BE2C (cell line): ENCODE results near the gene POLN.

Experiments
- DNase-seq: peaks from one replicate; pipeline ENCODE4 v3.0.0-alpha.2; 2020
- H3K27me3 ChIP-seq: fragments of 250-450 bp; sonication (Bioruptor Pico); 2 replicates; pipeline ENCODE4 v1.5.1; 2020; ENCODE audit warnings: mild to moderate bottlenecking
- H3K36me3 ChIP-seq: fragments of 250-450 bp; sonication (Bioruptor Pico); 2 replicates; pipeline ENCODE4 v1.5.1; 2020; ENCODE audit warnings: mild to moderate bottlenecking
- H3K4me1 ChIP-seq: fragments of 250-450 bp; sonication (Bioruptor Pico); 2 replicates; pipeline ENCODE4 v1.5.1; 2020
- H3K4me3 ChIP-seq: 2 replicates; pipeline ENCODE4 v1.5.1; 2011; ENCODE audit warnings: low read depth, low read length
- H3K9me3 ChIP-seq: fragments of 250-450 bp; sonication (Bioruptor Pico); 2 replicates; pipeline ENCODE4 v1.5.1; 2020
- TF ChIP-seq, protein P1 (sequence below): IDR thresholded peaks from 2 replicates; pipeline ENCODE4 v1.5.1; 2012; ENCODE audit warnings: mild to moderate bottlenecking, low read depth, low read length

Gene POLN

GRCh38 chr4:2066011-2066551 lies 175.8 kb downstream of the POLN start:
- Histone ChIP-seq H3K4me1 (no peaks in the 10 kb centered on the region), H3K9me3 (no peaks in the 10 kb centered on the region), H3K36me3 (peaks cover 7% of the 10 kb centered on the region), H3K27me3 (no peaks in the 10 kb centered on the region), H3K4me3 (no peak overlapping the region)
- no peak for DNase-seq
- TF ChIP-seq, protein P1, sequence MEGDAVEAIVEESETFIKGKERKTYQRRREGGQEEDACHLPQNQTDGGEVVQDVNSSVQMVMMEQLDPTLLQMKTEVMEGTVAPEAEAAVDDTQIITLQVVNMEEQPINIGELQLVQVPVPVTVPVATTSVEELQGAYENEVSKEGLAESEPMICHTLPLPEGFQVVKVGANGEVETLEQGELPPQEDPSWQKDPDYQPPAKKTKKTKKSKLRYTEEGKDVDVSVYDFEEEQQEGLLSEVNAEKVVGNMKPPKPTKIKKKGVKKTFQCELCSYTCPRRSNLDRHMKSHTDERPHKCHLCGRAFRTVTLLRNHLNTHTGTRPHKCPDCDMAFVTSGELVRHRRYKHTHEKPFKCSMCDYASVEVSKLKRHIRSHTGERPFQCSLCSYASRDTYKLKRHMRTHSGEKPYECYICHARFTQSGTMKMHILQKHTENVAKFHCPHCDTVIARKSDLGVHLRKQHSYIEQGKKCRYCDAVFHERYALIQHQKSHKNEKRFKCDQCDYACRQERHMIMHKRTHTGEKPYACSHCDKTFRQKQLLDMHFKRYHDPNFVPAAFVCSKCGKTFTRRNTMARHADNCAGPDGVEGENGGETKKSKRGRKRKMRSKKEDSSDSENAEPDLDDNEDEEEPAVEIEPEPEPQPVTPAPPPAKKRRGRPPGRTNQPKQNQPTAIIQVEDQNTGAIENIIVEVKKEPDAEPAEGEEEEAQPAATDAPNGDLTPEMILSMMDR = no peak

DNA sequence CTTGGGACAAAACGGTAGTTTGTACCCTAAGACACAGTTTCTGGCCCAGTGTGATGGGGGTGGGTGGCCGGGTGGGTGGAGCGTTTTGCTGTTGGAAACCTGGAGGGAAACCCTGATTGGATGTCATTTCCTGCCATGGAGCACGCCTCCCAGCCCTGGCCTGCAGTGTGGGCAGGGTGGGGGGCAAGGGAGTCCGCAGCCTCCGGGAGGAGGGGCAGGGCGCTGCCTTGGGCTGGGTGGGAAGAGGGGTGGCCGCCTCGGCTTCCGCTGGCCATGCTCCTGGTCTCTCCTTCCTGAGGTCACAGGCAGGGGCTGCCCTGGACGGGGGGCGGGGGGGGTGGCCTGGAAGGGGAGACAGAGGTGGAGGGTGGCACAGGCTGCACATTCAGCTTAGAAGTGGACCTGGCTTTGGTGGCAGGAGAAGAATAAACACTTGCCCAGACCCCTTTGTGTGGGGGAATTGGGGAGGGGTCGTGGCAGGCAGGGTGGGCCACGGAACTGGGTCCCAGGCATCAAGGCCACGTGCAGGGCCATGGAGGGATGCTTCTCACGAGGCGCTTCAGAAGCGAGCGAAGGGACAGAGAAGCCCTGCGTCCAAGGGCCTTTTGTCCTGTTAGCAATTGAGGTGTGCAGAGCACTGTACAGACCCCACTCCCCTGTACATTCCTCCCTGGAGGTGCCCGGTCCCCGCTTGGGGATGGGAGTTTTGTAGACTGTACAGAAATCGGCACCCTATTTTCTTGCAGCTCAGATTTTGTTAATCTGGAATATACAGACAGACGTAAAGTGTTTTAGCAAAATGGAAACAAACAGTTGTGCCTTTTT lies 176.6 kb downstream of the POLN start:
- H3K27me3 ChIP-seq = no peaks in the 10 kb centered on the region
- TF ChIP-seq, protein P1 = no peak
- no peak for DNase-seq
- H3K9me3 ChIP-seq = no peaks in the 10 kb centered on the region
- H3K4me3 ChIP-seq = no peak overlapping the region
- H3K36me3 ChIP-seq = peaks cover 7% of the 10 kb centered on the region
- no peaks in the 10 kb centered on the region for H3K4me1 ChIP-seq

- no peaks in the 10 kb centered on the region for H3K4me1 ChIP-seq
- TF ChIP-seq, protein P1 = no peak
- peaks cover 7% of the 10 kb centered on the region for H3K36me3 ChIP-seq
- H3K9me3 ChIP-seq = no peaks in the 10 kb centered on the region
- no peak overlapping the region for H3K4me3 ChIP-seq
- H3K27me3 ChIP-seq = no peaks in the 10 kb centered on the region
- DNase-seq = no peak
These were observed 177.5 kb downstream of the POLN start for GRCh38 chr4:2064276-2064991.

DNA sequence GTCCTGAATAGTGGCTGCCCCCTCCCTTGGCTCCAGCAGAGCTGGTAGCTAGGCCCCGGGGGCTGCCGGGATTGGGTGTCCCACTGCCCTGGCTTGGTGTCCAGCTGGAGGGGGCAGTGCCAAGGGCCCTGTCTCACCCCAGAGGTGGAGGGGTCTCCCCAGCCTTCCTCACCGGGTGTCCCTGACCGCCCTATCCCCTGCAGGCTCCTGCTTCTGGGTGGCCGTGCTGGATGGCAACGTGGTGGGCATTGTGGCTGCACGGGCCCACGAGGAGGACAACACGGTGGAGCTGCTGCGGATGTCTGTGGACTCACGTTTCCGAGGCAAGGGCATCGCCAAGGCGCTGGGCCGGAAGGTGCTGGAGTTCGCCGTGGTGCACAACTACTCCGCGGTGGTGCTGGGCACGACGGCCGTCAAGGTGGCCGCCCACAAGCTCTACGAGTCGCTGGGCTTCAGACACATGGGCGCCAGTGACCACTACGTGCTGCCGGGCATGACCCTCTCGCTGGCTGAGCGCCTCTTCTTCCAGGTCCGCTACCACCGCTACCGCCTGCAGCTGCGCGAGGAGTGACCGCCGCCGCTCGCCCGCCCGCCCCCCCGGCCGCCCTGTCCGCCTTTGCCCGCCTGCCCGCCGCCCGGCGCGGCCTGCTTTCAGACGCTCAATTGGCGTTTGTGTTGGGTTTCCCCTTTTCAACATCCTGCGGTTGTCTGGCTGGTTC lies 178.2 kb downstream of the POLN start:
- TF ChIP-seq, protein P1 = no peak
- Histone ChIP-seq H3K9me3 (no peaks in the 10 kb centered on the region), H3K4me3 (no peak overlapping the region), H3K36me3 (peaks cover 7% of the 10 kb centered on the region), H3K27me3 (no peaks in the 10 kb centered on the region; the same call in 1 of the 2 replicates), H3K4me1 (no peaks in the 10 kb centered on the region)
- no peak for DNase-seq

DNA sequence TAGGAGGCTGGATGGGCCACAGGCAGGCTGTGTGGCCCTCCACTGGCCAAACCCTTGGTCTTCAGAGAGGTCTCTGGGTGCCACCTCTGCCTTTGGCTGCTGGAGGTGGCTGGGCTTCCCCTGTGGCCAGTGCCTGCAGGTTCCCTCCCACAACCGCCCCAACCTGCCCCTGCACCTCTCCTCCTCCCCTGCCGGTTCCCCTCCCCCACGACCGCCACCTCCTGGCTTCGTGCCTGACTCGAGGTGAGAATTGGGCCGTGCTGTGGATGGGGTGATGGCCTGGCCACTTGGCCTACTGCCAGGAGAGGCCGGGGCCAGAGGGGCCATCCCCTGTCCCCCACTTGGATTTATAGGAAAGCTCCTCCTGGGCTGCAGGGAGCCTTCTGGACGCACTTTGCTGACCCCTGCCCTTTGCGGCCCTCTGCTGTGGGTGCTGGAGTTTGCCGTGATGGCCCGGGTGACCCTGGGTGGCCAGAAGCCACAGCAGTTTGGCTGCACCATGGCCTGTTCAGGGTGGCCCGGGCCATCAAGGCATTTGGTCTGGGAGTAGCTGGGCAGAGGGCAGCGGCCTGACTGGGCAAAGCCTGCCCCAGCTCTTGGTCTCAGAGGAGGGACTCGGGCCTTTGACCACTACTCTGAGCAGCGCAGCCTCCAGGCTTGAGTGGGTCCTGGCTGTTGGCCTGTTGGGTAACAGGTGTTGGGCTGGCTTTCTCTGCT lies 179.0 kb downstream of the POLN start:
- TF ChIP-seq, protein P1 = no peak
- no peak for DNase-seq

More for the DNA sequence above, 179.0 kb downstream of the POLN start:
- peaks cover 6% of the 10 kb centered on the region; the same call in 1 of the 2 replicates for H3K27me3 ChIP-seq
- H3K4me3 ChIP-seq = no peak overlapping the region
- peaks cover 7% of the 10 kb centered on the region for H3K36me3 ChIP-seq
- no peaks in the 10 kb centered on the region for H3K9me3 ChIP-seq
- no peaks in the 10 kb centered on the region for H3K4me1 ChIP-seq
